NCI-H510A treated with DMSO at 0.1 percent for 48 hours (cell line): ENCODE results near the gene MAT2B.
A peak's percentile ranks its signal among the peaks of the same experiment; 100 is the strongest.

Source experiments
- DNase-seq: peaks from one replicate; lab custom pipeline; 2025; lab: John Stamatoyannopoulos, UW

Gene MAT2B

DNA sequence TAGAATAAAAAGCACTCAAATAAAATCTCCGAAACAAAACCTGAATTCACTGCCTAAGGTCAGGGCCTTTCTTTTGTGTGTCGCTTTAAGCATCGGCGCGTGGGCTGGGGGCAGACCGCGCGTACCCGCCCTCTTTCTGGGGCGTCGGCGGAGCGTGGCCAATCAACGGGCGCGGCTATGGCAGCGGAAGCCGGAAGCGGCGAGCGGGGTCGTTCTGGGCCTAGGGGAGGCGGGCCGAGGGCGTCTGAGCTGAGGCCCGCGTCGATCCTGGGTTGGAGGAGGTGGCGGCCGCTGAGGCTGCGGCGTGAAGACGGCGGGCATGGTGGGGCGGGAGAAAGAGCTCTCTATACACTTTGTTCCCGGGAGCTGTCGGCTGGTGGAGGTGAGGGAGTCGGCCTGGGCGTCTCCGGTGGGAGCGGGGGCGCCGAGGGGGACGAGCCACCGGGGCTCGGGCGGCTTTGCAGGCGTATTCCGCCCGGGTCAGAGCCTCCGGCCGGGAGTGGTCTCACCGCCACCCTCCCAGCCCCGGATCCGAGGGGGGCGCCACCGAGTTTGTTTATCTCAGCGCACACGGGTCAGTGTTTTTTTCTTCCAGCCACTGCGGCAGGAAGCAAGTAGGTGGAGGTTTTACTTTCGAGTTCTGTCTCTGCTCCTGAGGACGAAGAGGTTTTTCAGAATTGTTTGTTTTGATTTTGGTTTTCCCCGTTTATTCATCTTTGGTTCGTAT lies at the start of gene MAT2B:
TSS of gene MAT2B (plus strand) at position 252 of the 727 bp plus-strand sequence. CDS start at position 320, 68 bp downstream.
- DNase-seq: peak; percentile 72

DNA sequence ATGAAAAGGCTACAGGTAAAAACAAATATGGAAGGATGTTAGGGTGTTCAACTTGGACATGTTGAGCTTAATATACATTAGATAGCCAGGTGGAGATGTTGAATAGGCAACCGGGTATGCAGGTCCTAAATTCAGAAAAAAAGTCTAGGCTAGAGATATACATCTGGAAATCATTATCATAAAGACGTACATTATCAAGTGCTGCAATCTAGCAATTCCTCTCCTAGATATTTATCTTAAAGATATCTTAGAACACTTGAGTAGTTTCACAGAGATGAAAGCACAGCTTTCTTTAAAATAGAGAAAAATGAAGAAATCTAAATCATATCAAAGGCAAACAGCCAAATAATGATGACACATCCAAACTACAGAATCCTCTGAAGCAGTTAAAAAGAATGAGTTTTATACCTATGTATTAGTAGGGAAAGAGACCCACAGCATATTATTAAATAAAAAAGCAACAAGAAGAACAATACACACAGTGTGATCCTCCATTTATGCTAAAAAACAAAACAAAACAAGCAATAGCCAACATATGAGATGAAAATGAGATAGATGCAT lies 49.3 kb upstream of the MAT2B start:
- DNase-seq: no peak

DNA sequence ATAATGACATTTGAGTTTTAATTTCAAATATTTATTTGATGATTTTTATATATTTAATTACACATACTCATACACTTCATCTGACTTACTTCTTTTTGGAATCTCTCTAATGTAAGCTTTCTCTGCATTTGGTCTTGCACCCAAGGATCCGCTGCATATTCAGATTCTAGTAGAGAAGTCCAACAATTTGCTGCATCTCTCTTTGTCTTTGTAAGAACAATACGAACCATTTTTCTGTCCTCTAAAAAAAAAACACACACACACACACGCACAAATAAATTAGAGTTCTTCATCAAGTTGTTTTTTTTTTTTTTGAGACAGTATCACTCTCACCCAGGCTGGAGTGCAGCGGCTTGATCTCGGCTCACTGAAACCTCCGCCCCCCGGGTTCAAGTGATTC lies 48.6 kb upstream of the MAT2B start:
- no peak for DNase-seq

DNA sequence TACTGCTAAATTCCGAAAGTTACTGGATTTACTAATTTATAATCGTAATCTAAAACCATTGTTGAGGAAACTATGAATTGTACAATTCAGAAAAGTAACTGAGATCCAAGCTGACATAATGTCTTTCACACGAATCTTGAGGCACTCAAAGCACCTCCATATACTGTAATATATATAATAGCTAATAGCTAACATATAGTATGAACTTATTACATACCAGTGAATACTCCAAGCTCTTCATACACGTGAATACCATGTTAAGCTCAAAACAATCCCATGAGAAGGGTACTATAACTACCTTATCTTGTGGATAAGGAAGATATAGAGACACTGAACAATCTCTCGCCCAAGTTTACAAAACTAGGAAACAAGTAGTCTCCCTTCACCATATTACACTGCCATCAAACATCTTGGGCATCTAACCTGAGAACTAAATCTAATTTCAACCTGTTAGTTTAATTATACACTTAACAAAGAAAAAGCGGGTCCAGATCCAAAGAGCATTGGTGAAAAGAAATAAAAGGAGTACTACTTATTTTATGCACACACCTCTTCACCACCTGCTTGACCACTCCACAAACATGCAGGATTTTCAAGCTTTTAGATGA lies 46.5 kb upstream of the MAT2B start:
- no peak for DNase-seq

DNA sequence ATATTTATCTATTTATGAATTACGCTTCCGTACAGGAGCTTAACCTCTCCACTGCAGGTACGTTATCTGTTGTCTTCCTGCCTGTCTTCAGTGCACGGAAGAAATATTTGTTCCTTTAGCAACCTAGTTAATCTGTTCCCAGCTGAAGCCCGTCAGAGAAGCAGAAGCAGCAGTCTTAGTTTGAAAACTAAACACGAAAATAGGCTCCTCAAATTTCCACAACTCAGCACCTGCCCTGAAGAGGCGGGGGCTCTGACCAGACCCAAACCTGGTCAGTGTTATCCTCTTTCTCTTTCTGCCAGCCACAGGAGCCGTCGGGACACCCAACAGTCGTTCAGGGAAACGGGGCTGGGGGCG lies 46.0 kb upstream of the MAT2B start:
- peak; percentile 55 for DNase-seq

DNA sequence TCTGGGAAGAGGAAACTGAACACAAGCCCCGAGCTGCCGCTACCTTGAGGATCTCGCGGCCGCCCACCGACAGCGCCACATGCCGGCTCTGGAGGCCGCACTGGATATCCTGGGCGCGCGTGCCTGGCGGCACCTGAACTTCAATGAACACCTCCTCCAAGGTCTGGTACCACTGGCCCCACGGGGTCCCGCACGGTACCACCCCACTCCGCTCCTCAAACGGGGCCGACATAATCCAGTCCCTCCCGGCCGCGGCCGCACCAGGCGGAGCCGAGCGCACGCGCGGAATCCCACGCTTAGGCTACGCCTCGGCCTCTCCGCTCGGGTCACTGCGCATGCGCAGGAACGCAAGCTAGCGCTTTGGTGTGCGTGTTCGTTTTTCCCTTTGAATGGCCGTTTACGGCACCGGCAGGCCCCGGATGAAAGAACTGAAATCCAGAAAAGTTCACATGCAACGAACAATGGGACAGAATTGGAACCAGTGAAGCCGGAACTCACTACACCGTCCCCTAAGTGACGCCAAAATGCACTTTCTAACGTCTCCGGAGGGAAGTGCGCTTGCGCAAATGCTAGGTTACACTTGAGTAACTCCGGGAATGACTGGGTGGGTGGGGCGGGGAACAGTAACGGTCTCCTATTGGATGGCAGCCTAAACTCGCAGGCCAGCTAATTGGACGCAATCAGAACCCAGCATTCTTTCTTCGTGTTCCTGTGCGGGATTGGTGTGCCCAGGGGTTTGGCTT lies 45.4 kb upstream of the MAT2B start, which contains the start of gene NUDCD2:
TSS of gene NUDCD2 (minus strand) at position 284 of the 743 bp plus-strand sequence. CDS start at position 232, 52 bp downstream.
- DNase-seq: peak; percentile 89

DNA sequence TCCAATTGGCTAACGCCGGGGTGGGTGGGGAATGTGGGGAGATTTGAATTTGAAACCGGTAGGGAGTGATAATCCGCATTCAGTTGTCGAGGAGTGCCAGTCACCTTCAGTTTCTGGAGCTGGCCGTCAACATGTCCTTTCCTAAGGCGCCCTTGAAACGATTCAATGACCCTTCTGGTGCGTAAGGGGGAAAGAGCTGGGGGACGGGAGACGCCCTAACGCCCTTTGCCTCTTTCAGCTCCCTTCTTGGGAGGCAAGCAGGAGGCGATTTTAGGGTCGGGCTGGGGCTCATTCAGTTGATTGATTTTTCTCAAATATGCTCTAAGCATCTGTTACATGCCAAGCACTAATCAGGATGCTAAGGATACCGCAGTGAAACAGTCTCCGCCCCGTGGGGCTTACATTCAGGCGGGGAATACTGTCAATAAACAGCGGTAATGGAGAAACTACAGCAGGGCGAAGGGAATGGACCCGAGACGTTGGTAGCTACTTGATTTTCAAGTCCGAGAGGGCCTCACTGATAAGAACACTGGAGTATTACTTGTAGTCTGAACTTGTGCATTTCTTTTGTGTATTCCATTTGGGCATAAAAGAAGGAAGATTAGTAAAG lies 44.8 kb upstream of the MAT2B start, which contains the start of gene HMMR:
TSS of gene HMMR (plus strand) at position 71 of the 610 bp plus-strand sequence. CDS start at position 132, 61 bp downstream.
- DNase-seq: peak; percentile 24

DNA sequence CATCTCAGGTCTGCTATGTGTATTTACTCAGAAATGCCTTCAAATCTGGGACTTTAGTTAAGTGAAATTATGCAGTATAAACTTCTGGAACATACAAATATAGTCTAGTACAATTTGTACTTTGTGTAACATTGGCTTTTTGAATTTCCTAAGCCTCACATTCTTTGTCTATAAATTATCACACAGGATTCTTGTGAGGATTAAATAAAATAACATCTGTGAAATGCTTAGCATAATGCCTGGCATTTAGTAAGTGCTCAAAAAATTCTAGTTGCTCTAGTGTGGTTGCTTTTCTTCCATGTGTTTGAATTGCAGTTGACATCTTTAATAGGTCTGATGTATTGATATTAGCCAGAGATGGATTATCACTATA lies 42.4 kb upstream of the MAT2B start:
- DNase-seq: no peak

DNA sequence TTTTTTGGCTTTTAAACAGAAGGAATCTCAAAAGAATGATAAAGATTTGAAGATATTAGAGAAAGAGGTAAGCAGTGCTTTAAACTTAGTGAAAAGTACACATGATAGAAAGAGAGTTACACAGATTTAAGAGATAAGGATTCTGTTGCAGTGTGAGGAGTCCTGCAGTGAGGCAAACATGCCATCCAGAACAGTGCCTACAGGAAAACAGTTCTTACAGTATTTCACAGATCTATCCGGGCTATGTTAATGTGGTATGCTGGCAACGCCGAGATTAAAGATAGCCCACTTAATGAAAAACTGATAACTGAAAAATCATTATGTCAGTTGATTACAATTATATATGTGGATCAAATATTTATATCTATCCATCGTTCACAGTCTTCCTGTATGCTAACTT lies 37.7 kb upstream of the MAT2B start:
- no peak for DNase-seq

DNA sequence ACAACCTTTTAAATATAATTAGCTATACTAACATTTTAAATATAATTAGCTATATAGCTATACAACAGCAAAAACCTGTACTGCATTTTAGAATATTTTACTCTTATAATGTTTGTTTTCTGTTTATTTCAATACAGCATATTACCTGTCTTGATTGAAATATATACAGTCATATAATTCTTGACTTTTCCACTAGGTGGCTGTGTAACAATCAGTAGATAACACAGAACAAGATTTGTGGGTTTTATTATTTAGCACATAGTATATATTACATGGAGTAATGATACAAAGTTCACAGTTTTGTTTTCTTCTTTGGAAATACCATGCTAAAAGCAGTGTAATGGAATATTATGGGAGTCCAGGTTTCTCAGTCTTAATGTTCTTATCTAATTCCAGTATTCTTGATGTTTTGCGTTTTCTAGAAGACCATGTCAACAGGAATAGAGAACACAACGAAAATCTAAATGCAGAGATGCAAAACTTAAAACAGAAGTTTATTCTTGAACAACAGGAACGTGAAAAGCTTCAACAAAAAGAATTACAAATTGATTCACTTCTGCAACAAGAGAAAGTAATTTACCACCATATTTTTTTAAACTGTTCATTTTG lies 31.7 kb upstream of the MAT2B start:
- peak; percentile 6 for DNase-seq

DNA sequence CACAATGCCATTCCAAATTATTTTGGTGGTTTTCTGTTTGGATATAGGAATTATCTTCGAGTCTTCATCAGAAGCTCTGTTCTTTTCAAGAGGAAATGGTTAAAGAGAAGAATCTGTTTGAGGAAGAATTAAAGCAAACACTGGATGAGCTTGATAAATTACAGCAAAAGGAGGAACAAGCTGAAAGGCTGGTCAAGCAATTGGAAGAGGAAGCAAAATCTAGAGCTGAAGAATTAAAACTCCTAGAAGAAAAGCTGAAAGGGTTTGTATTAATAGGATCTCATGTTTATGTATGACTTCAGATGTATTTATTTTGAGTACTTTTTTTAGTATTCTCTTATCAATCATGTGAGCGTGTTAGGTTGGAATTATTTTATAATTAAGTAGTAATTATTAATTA lies 30.0 kb upstream of the MAT2B start:
- DNase-seq: no peak

DNA sequence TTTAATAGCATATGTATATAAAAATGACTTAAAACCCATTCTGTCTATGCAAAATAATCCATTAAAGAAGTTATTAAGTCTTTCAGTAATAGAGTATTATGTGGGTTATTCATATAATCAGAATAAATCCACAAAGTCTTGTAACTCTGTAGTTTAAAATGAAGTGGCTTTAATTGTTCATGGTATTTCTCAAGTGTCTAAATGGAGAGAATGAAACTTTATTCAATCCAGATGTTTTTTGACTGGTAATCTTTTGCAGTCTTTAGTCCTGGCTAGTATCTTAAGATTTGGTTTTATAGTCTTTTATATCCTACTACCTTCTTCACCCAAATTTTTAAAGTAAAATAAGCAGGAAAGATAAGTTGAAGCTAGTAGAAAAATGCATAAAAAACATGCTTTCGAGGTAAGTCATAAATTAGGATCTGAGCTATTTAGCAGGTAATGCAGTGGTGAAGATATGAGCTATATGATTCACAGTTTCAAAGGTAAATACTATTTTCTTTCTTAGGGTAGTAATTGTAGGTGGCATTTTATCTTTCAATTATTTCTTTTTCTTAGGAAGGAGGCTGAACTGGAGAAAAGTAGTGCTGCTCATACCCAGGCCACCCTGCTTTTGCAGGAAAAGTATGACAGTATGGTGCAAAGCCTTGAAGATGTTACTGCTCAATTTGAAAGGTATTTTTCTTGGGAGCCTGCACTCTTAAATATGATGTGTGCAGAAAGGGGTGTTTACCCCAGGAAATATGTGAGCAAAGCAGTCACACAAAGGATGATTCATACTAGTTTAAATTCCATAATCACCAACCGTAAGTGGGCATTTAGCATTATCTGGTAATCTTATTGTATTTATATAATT lies 27.1 kb upstream of the MAT2B start:
- DNase-seq: no peak

DNA sequence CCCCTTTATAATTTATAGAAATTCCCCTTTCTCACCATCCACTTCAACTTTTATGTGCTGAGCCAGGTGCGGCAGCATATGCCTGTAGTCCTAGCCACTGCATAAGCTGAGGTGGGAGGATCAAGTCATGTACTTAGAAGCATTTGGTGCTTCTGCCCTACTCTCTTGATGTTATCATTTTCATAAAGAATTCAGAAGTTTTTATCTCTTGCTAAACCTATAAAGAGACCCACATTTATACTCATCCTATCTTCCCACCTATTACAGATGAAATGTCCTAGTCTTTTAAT lies 26.5 kb upstream of the MAT2B start:
- no peak for DNase-seq

DNA sequence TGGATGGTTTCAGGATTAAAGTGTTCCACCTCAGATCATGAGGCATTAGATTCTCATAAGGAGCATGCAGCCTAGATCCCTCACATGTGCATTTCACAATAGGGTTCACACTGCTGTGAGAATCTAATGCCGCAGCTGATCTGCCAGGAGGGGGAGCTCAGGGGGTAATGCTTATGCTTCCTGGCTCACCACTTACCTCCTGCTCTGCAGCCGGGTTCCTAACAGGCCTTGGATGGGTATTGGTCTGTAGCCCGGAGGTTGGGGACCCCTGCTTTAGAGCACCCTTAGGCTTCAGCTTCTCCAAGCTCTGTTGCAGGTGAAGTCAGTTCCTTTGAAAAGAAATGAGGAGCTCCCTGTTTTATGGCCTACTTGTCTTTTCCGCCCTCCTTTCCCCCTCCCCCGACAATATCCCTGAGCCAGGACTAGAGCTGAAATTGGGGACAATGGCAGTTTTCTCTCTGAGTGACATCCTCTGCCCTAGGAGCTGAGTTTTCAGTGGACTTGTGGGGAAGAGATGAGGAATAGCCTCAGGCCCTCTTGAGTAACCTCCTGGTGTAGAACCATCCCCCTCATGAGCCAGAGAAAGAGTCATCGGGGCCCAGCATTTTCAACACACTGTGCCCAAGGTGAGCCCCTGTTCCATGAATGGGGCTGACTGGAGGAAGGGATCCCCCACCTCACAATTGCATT lies 16.2 kb upstream of the MAT2B start:
- no peak for DNase-seq

DNA sequence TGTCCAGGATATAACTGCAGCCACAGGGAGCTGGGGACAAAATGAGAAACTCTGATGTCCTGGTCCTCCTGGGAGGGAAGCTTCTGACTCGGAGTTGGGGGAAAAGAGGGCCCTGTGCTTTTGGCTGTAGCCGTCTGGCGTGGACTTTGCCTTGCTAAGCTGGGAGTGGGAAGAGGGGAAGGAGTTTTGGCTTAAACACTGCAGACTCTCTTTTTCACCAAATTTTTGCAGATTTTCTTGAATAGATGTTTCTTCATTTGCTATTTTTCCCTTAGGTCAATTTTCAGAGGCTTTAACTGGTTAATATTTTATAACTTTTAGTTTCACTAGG lies 15.7 kb upstream of the MAT2B start:
- DNase-seq: no peak

DNA sequence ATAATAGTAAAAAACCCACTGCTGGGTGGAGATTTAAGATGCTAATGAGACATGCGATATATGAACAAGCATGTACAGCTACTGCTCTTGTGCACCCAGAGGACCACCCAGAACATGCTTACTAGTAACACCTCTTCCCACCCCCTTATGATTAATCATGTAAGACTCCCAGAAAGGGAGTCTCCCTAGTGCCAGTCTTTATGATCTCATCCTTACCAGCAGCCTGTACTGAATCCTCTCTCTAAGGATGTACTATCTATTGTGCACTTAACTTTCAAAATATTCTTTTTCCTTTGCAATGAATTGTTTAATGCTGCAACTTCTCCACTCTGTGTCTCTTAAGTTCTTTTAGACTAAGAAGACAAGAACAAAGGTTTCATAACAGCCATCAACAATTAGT lies 9.1 kb upstream of the MAT2B start:
- no peak for DNase-seq

DNA sequence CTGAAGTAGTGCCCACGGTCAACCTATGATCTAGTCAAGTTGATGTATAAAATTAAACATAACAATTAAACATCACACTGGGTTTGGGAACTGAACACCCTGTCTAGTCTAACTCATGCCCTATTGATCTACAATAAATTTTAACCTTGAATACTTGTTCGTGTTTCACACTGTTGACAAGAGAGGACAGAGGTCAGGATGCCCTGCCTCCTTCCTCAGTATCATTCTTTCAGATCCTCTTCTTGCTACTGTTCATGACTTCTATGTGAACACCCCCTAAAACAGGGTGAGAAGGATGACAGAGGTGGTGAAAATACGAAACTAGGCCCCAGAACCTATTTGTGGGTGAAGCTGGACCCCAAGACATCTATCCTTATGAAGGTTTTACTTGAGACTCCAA lies 8.1 kb upstream of the MAT2B start:
- no peak for DNase-seq

DNA sequence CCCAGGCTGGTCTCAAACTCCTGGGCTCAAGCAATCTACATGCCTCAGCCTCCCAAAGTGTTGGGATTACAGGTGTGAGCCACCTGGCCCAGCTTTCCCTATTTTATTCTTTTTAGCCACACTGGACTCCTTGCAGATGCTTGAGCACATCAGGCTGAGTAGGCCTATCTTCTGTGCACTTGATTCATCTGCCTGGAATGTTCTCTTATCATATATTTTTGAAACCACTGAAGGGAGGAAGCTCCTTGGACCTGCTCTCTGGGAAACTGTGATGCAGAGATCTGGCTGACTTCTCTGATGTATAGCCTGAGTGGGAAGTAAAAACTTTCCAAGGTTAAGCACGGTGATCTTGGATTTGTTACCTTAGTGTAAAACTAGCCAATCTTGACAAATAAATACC lies 6.5 kb upstream of the MAT2B start:
- DNase-seq: no peak

DNA sequence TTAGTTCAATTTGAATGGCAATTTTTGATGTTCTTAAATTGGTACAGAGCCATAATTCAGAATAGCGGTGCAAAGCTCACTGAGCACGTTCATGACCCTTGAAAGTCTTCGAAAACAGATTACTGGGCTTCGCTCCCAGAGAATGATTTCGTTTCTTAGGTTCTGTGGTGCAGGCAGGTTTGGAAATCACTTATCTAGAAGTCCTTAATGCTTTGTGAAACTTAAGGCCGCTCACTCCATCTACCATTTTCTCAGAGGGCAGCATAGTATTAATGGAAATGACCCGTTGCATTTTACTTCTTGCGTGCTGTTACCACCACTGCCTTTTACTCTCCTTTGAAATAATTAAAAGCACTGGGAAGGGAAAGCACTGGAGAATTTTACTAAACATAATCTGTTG lies 2.9 kb upstream of the MAT2B start:
- DNase-seq: no peak
